Endothelial cell (in vitro differentiated cells): Measurements from ENCODE around the gene MIB1. TPM values are rescaled to one million over a fixed set of nuclear protein-coding genes. Genes with fewer than 3 reads are reported as not detected.

Source experiments
- DNase-seq: peaks from one replicate; pipeline ENCODE4 v3.0.0; 2021; ENCODE audit warnings: low spot score
- H3K27ac Mint-ChIP-seq: one replicate; pipeline ENCODE4 v1.8.0; 2021; ENCODE audit warnings: mixed read lengths, inconsistent platforms; ENCODE audit not compliant: unreplicated experiment
- H3K27me3 Mint-ChIP-seq: one replicate; pipeline ENCODE4 v1.8.0; 2021; ENCODE audit warnings: mild to moderate bottlenecking, moderate library complexity, mixed read lengths, inconsistent platforms; ENCODE audit not compliant: unreplicated experiment
- H3K36me3 Mint-ChIP-seq: one replicate; pipeline ENCODE4 v1.8.0; 2021; ENCODE audit warnings: mild to moderate bottlenecking, low read depth, mixed read lengths, inconsistent platforms; ENCODE audit not compliant: unreplicated experiment
- H3K4me1 Mint-ChIP-seq: one replicate; pipeline ENCODE4 v1.8.0; 2021; ENCODE audit warnings: mild to moderate bottlenecking, mixed read lengths, inconsistent platforms; ENCODE audit not compliant: unreplicated experiment
- H3K4me3 Mint-ChIP-seq: one replicate; pipeline ENCODE4 v1.8.0; 2021; ENCODE audit warnings: mild to moderate bottlenecking, mixed read lengths, inconsistent platforms; ENCODE audit not compliant: unreplicated experiment
- H3K9me3 Mint-ChIP-seq: one replicate; pipeline ENCODE4 v1.8.0; 2021; ENCODE audit warnings: mixed read lengths, inconsistent platforms; ENCODE audit not compliant: unreplicated experiment
- total RNA-seq: library from RNA; stranded (reverse); fragmentation: NEBNext Ultra II Directional; extraction: Animal tissue kit (Norgen Biotek cat#: 25700); gene quantifications from one replicate; pipeline ENCODE4 v1.2.1, GENCODE V29; 2021; ENCODE audit not compliant: unreplicated experiment
- TF ChIP-seq, protein P1 (sequence below): fragments of 200-600 bp; sonication (generic); IDR thresholded peaks from one replicate; pipeline ENCODE4 v1.5.0; 2021; ENCODE audit warnings: antibody characterized with exemption; ENCODE audit not compliant: unreplicated experiment

MIB1 gene
- total RNA-seq, 1 donor from 2014 or later = 62.8 TPM

DNA sequence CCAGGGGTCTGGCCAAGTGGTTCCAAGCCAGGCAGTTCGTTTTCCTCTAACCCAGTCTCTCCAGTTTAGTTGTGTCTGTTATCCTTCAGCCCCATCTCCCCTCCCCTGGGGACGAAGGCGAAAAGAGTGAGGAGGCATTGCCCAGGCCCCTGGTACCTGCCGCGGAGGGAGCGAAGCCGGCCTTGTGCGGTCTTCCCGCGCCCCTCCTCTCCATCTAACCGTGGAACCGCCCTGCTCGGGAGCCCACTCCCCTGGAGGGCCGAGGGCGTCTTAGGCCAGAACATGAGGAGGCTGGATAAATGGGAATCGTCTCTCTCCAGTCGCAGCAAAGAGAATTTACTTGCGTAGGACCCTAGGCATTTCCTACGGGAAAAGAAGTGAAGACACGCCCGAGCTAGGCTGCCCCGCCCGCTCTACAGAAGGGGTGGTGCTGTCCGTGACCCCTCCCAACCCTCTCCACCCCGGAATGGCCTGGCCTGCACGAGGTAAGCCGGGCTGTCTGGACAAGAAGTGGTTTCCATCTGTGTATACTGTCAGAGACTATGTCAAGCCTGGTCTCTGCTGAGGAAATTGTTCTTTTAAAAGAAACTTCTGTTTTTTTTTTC is 156.2 kb downstream of the MIB1 start:
- no peak for DNase-seq
- Mint-ChIP-seq H3K9me3 (no peaks in the 10 kb centered on the region), H3K4me3 (no peak overlapping the region)

DNA sequence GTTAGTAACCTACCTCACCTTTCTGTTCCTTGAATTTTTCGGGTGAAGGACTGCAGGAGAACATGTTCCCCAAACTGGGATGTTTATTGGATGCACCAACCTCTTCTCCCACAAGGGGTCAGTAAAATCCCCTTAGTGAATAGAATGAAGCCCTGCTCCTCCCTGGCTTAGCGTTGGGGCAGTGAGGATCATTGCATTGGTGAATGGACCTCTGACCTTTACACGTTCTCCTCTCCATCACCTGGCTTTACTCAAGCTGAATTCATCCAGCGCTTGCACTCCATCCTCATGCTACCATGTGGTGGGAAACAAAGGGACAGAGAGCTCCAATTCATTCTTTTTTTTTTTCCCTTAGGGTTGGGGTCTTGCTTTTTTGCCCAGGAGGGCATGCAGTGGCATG is 157.2 kb downstream of the MIB1 start:
- TF ChIP-seq, protein P1, sequence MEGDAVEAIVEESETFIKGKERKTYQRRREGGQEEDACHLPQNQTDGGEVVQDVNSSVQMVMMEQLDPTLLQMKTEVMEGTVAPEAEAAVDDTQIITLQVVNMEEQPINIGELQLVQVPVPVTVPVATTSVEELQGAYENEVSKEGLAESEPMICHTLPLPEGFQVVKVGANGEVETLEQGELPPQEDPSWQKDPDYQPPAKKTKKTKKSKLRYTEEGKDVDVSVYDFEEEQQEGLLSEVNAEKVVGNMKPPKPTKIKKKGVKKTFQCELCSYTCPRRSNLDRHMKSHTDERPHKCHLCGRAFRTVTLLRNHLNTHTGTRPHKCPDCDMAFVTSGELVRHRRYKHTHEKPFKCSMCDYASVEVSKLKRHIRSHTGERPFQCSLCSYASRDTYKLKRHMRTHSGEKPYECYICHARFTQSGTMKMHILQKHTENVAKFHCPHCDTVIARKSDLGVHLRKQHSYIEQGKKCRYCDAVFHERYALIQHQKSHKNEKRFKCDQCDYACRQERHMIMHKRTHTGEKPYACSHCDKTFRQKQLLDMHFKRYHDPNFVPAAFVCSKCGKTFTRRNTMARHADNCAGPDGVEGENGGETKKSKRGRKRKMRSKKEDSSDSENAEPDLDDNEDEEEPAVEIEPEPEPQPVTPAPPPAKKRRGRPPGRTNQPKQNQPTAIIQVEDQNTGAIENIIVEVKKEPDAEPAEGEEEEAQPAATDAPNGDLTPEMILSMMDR = peak; percentile 68
- peaks cover 5% of the 10 kb centered on the region for H3K36me3 Mint-ChIP-seq
- no peaks in the 10 kb centered on the region for H3K9me3 Mint-ChIP-seq
- H3K27me3 Mint-ChIP-seq = peaks cover 4% of the 10 kb centered on the region
- H3K4me3 Mint-ChIP-seq = no peak overlapping the region
- no peaks in the 10 kb centered on the region for H3K4me1 Mint-ChIP-seq
- peak; percentile 72 for DNase-seq
- H3K27ac Mint-ChIP-seq = no peak overlapping the region

More for the DNA sequence above, 156.2 kb downstream of the MIB1 start:
- Mint-ChIP-seq H3K36me3 (peaks cover 5% of the 10 kb centered on the region), H3K27ac (no peak overlapping the region), H3K27me3 (peaks cover 4% of the 10 kb centered on the region), H3K4me1 (no peaks in the 10 kb centered on the region)
- TF ChIP-seq, protein P1 = no peak

DNA sequence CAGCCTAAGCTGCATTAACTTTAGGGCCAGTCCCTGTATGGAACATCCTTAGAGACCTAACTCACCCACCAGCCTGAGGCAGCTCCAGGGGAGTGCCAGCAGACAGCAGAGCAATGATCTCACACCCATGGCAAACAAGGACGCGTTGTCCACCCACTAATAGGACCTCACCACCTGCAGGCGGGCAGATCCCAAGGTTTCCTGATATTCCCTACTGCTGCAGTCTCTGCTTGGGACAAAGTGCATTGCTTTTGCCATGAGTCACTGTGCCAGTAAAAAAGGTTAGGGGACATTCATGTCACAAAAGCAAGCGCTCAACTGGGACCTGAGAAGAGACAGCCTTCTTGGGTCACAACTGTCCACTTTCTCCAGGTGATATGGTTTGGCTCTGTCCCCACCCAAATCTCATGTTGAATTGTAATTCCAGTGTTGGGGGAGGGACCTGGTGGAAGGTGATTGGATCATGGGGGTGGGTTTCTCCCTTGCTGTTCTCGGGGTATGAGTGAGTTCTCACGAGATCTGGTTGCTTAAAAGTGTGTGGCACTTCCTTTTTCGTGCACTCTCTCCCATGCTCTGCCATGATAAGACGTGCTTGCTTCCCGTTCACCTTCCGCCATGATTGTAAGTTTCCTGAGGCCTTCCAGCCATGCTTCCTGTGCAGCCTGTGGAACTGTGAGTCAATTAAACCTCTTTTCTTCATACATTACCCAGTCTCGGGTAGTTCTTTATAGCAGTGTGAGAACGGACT is 160.2 kb downstream of the MIB1 start:
- no peaks in the 10 kb centered on the region for H3K9me3 Mint-ChIP-seq
- H3K36me3 Mint-ChIP-seq = peaks cover 5% of the 10 kb centered on the region
- no peaks in the 10 kb centered on the region for H3K4me1 Mint-ChIP-seq
- no peak overlapping the region for H3K4me3 Mint-ChIP-seq
- peaks cover 4% of the 10 kb centered on the region for H3K27me3 Mint-ChIP-seq
- H3K27ac Mint-ChIP-seq = no peak overlapping the region
- TF ChIP-seq, protein P1 = no peak
- no peak for DNase-seq

DNA sequence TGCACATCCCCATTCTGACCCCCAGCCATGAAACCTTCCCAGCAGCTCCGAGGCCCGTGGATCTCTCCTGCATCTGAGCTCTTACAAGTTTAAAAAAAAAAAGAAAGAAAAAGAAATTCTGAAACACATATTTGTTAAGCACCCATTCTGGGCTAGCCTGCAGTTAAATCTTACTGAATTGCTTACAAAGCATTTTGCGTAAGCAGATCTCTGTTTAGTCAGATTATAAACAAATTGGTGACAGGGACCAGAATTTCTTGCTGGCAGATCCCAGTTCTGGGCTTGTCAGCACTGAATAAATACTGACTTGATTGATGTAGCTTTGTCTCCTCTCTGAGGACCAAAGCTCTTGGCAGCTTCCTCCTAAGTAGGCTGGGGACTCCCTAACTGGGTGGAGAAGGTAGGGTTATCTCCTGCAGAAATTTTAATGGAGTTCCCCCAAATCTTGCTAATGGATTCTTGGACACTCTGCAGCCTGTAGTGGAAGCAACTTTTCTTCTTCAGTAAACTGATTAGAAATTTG is 160.9 kb downstream of the MIB1 start:
- Mint-ChIP-seq H3K36me3 (peaks cover 5% of the 10 kb centered on the region), H3K4me3 (no peak overlapping the region), H3K27ac (no peak overlapping the region), H3K9me3 (no peaks in the 10 kb centered on the region), H3K4me1 (no peaks in the 10 kb centered on the region), H3K27me3 (peaks cover 4% of the 10 kb centered on the region)
- DNase-seq = no peak
- TF ChIP-seq, protein P1 = no peak

DNA sequence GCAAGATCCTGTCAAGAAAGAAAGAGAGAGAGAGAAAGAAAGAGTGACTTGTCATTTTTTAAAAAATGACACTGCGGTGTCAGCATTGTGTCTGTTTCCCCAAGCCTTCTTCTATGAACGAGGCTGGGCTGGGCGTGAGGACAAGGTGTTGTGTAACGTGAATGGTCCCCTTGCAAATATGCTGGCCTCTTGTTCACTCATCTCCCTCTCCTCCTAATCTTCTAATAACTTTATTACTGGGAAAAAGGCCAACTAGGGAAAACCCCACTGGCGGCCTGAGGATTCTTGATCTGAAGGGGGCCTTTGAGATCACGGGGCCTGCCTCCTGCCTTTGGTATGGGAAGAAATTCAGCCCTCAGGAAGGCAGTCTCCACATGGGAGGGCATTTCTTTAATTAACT is 163.1 kb downstream of the MIB1 start:
- no peak for DNase-seq
- Mint-ChIP-seq H3K9me3 (no peaks in the 10 kb centered on the region), H3K4me3 (no peak overlapping the region), H3K36me3 (peaks cover 5% of the 10 kb centered on the region), H3K27me3 (peaks cover 6% of the 10 kb centered on the region), H3K27ac (no peak overlapping the region), H3K4me1 (no peaks in the 10 kb centered on the region)
- TF ChIP-seq, protein P1 = no peak
